H1 (cell line): ENCODE measurements around the gene TNNC1. TPM values are rescaled to one million over a fixed set of nuclear protein-coding genes. Genes with fewer than 3 reads are reported as not detected.

Experiments used
- ATF2 ChIP-seq: IDR thresholded peaks from 2 replicates; pipeline ENCODE4 v1.6.1; 2012; ENCODE audit warnings: low read length, inconsistent platforms
- CHD7 ChIP-seq: fragments of 300-600 bp; sonication (generic); IDR thresholded peaks from 2 replicates; pipeline ENCODE4 v1.7.1; 2012; ENCODE audit warnings: low read length, moderate library complexity, mild to moderate bottlenecking, inconsistent platforms; ENCODE audit not compliant: insufficient replicate concordance
- RFX5 ChIP-seq: IDR thresholded peaks from 2 replicates; pipeline ENCODE4 v1.6.1; 2011; ENCODE audit warnings: low read depth, low read length, improper control_type of control experiment, borderline replicate concordance
- RXRA ChIP-seq: IDR thresholded peaks from 2 replicates; pipeline ENCODE4 v1.6.1; 2011; ENCODE audit warnings: low read depth, mild to moderate bottlenecking, low read length, moderate library complexity; ENCODE audit not compliant: insufficient read depth
- polyA plus RNA-seq, 7 experiments: library from polyadenylated mRNA; depleted of rRNA in 3 of 7; stranded (reverse) in 5 of 7; unstranded in 2 of 7; fragments of >200 nt in 5 of 7; fragments of 200-250 nt in 2 of 7; gene quantifications; 1 replicate in 5 of 7; 2 replicates in 1 of 7; 4 replicates in 1 of 7; pipeline versions ENCODE4 v1.2.1 to v1.2.3, GENCODE V29; 2011 to 2013; ENCODE audit warnings: missing spikeins in 2 of 7, mixed read lengths in 2 of 7
- total RNA-seq: library from RNA; stranded (reverse); fragmentation: NEBNext Ultra II Directional; extraction: Animal tissue kit (Norgen Biotek cat#: 25700); gene quantifications from 2 replicates; pipeline ENCODE4 v1.2.1, GENCODE V29; 2021

The TNNC1 gene
- total and polyA plus RNA-seq, 2 of the 8 experiments (the other 6 are each of a cell fraction or from before 2014, with no cell fraction given): 5.8 to 16.4 TPM

- no peak for TF ChIP-seq ATF2
- no peak for TF ChIP-seq RXRA
- TF ChIP-seq RFX5: no peak
- TF ChIP-seq CHD7: no peak
Measured at GRCh38 chr3:52403271-52403841, 50.5 kb downstream of the TNNC1 start (continued).
